Large intestine (tissue), 3 donors: Measurements from ENCODE around the gene FNBP1L. TPM values are rescaled to one million over a fixed set of nuclear protein-coding genes. Genes with fewer than 3 reads are reported as not detected.
"Not testable (repeated sequence)": the region's sequence is repeated elsewhere in the genome, so short reads cannot be mapped to it uniquely, and the experiment has no call there.

ENCODE experiments used
- DNase-seq, 2 donors: peaks; one replicate each; pipeline versions ENCODE4 v3.0.0 to v3.0.0-alpha.2; 2013
- H3K27ac ChIP-seq: one replicate; pipeline ENCODE4 v1.5.1; 2013; ENCODE audit warnings: low read length
- H3K27me3 ChIP-seq: 2 replicates; pipeline ENCODE4 v1.6.1; 2013; ENCODE audit warnings: low read length; ENCODE audit not compliant: control insufficient read depth, insufficient read depth
- H3K36me3 ChIP-seq: 2 replicates; pipeline ENCODE4 v1.6.1; 2013; ENCODE audit warnings: low read length; ENCODE audit not compliant: control insufficient read depth, insufficient read depth
- H3K4me1 ChIP-seq: one replicate; pipeline ENCODE4 v1.6.1; 2013; ENCODE audit warnings: low read length; ENCODE audit not compliant: control insufficient read depth, insufficient read depth
- H3K4me3 ChIP-seq: one replicate; pipeline ENCODE4 v1.5.1; 2013; ENCODE audit warnings: low read length
- H3K9me3 ChIP-seq: one replicate; pipeline ENCODE4 v1.6.1; 2013; ENCODE audit warnings: mild to moderate bottlenecking, low read depth, low read length, moderate library complexity; ENCODE audit not compliant: control insufficient read depth
- WGBS: methylation state at CpG from one replicate; pipeline ENCODE4 v1.1.5; 2013; ENCODE audit warnings: low lambda C conversion rate; ENCODE audit not compliant: insufficient coverage; 5-methylcytosine and 5-hydroxymethylcytosine counted together
- polyA plus RNA-seq: library from polyadenylated mRNA; unstranded; fragments of 120-200 nt; gene quantifications from one replicate; pipeline ENCODE4 v1.2.1, GENCODE V29; 2013

Gene FNBP1L
- polyA plus RNA-seq, 1 donor, result 79.5 TPM

DNA sequence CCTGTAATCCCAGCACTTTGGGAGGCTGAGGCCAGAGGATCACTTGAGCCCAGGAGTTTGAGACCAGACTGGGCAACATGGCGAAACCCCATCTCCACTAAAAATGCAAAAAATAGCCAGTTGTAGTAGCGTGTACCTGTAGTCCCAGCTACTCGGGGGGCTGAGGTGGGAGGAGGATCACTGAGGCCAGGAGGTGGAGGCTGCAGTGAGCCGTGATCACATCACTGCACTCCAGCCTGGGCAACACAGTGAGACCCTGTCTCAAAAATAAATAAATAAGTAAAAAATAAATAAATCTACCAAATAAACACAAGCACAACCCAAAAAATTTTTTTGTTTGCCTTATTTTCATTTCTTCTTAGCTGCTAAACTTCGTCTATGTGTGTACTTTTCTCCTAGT lies 34.0 kb downstream of the FNBP1L start:
- not testable (repeated sequence) for DNase-seq, H3K36me3 ChIP-seq, H3K4me1 ChIP-seq, H3K4me3 ChIP-seq, H3K27ac ChIP-seq, H3K27me3 ChIP-seq
- 100% methylated on average over 1 of the region's 5 CpGs for WGBS
- peaks cover 14% of the 10 kb centered on the region for H3K9me3 ChIP-seq

DNA sequence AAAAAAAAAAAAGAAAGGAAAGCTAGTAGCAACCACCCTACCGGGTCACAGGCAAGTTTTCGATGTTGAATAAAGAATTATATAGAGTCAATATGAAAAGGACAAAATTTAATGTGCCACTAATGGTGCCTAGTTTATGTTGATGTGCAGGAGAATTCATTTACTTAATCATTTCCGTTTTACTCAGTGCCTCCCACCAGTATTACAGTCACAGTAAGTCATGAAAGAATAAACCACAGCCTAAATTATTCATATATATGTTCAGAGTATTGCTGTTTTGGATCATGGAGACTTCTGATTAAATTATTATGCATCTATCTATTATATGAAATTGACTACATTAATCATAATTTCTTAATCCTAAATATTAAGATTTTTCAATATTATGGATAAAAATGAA lies 35.3 kb downstream of the FNBP1L start:
- Histone ChIP-seq H3K36me3 (no peaks in the 10 kb centered on the region), H3K27ac (no peak overlapping the region), H3K4me1 (no peaks in the 10 kb centered on the region), H3K9me3 (peaks cover 12% of the 10 kb centered on the region), H3K27me3 (no peaks in the 10 kb centered on the region), H3K4me3 (no peak overlapping the region)
- no peak for DNase-seq
- 100% methylated on average over 1 of the region's 3 CpGs for WGBS

DNA sequence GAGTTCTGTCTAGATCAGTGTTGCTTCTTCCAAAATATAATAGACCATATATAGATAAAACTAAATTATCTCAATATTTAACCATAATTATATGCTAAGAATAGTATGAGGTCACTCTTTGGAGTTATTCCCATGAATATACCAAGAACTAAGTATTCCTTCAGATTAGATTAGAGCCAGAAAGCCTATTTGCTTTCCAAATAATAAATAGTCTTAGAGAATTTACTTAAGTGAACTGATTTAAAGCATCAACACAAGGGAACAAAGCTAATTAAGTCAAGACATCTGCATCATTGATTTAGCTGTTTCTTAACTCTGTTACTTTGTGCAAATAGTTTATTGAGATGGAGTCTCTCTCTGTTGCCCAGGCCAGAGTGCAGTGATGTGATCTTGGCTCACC lies 35.7 kb downstream of the FNBP1L start:
- Histone ChIP-seq H3K4me3 (no peak overlapping the region), H3K4me1 (no peaks in the 10 kb centered on the region), H3K9me3 (peaks cover 8% of the 10 kb centered on the region), H3K27me3 (no peaks in the 10 kb centered on the region), H3K27ac (no peak overlapping the region), H3K36me3 (no peaks in the 10 kb centered on the region)
- DNase-seq, result no peak

DNA sequence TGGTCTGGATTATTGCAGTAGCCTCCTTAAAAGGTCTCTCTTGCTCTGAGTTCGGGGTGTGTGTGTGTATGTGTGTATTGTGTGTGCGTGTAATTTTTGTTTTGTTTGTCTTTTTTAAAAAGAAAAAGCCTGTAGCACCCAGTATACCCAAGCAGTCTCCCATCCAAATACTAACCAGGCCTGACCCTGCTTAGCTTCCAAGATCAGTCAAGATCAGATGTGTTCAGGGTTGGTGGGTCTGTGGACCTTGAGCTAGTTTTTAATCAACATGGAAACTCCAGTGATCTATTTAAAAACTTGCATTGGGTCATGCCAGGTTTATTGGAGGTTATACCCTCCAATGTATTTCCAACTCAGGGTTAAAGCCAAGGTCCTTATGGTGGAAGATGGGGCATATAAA lies 40.3 kb downstream of the FNBP1L start:
- Histone ChIP-seq H3K4me3 (no peak overlapping the region), H3K4me1 (no peaks in the 10 kb centered on the region), H3K9me3 (no peaks in the 10 kb centered on the region), H3K27ac (no peak overlapping the region), H3K27me3 (no peaks in the 10 kb centered on the region), H3K36me3 (no peaks in the 10 kb centered on the region)
- no peak for DNase-seq
- no CpG with 5 or more reads among the region's 2 CpGs for WGBS

DNA sequence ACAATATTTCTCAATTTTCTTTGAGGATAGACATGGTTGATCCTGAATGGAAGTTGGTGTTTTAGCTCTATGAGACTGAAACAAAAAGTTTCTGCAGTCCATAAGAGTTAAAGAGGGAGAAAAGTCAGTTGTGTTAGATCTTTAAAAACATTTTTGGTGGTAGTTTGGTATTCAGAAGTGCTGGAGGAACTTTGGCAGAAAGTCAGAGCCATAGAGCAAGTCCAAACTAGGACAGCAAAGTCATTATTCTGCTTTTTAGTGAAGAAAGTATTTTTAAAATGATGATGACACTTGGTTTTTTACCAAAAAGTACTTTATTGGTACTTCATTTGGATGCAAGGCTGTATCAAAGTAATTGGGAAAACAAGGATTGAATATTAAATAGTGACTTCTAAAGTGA lies 41.8 kb downstream of the FNBP1L start:
- H3K9me3 ChIP-seq, result no peaks in the 10 kb centered on the region
- no peaks in the 10 kb centered on the region for H3K4me1 ChIP-seq
- no peak for DNase-seq
- no peaks in the 10 kb centered on the region for H3K36me3 ChIP-seq
- H3K4me3 ChIP-seq, result no peak overlapping the region
- H3K27ac ChIP-seq, result no peak overlapping the region
- no peaks in the 10 kb centered on the region for H3K27me3 ChIP-seq

DNA sequence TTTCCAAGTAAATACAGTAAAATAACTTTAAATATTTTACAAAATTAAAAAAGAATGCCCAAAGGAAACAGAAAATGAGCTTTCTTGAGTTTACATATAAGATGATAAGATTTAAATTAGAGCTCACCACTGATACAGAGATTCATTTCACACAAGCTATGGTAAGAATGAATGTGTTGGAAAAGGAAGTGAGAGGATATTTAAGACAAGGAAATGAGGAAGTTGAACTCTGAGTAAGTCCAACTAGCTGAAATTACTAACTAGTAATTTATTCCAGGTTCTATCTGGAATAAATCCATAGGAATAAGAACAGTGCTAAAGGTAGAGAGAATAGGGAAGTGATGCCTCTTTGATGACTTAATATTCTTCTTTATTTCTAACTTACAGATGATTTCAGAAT lies 42.4 kb downstream of the FNBP1L start:
- H3K36me3 ChIP-seq, result no peaks in the 10 kb centered on the region
- no peaks in the 10 kb centered on the region for H3K27me3 ChIP-seq
- H3K4me3 ChIP-seq, result no peak overlapping the region
- no peaks in the 10 kb centered on the region for H3K9me3 ChIP-seq
- H3K4me1 ChIP-seq, result no peaks in the 10 kb centered on the region
- no peak overlapping the region for H3K27ac ChIP-seq
- no peak for DNase-seq

DNA sequence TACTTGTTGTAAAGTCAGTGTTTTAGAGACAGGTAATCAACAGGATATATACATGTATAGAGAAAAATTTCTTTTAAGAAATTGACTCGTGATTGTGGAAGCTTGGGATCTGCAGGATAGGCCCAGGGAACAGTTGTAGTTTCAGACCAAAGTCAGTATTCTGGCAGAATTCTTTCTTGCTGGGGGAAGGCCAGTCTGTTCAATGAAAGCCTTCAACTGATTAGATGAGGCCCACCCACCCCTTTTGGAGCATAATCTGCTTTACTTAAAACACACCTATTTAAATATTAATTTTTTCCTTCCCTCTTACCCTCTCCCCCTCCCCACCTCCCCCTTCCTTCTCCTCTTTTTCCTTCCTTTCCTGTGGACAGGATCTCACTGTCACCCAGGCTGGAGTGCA lies 48.0 kb downstream of the FNBP1L start:
- 100% methylated on average over 1 of the region's 1 CpG for WGBS
- H3K4me1 ChIP-seq, result no peaks in the 10 kb centered on the region
- H3K9me3 ChIP-seq, result no peaks in the 10 kb centered on the region

DNA sequence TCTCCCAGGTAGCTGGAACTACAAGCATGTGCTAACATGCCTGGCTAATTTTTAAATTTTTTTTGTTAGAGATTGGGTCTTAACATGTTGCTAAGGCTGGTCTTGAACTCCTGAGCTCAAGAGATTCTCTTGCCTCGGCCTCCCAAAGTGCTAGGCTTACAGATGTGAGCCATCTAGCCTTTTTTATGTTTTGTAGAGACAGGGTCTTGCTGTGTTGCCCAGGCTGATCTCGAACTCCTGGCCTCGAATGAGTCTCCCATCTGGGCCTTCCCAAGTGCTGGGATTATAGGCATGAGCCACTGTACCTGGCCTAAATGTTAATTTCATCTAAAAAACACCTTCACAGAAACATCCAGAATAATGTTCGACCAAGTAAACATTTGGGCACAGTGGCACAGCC lies 48.6 kb downstream of the FNBP1L start:
- no peaks in the 10 kb centered on the region for H3K9me3 ChIP-seq
- no peak for DNase-seq
- H3K4me3 ChIP-seq, result no peak overlapping the region
- H3K27me3 ChIP-seq, result no peaks in the 10 kb centered on the region
- H3K4me1 ChIP-seq, result no peaks in the 10 kb centered on the region
- WGBS, result no CpG with 5 or more reads among the region's 4 CpGs
- H3K36me3 ChIP-seq, result peaks cover 6% of the 10 kb centered on the region
- no peak overlapping the region for H3K27ac ChIP-seq

More for the DNA sequence above, 48.0 kb downstream of the FNBP1L start:
- Histone ChIP-seq H3K27ac (no peak overlapping the region), H3K27me3 (no peaks in the 10 kb centered on the region), H3K36me3 (peaks cover 4% of the 10 kb centered on the region), H3K4me3 (no peak overlapping the region)
- no peak for DNase-seq

DNA sequence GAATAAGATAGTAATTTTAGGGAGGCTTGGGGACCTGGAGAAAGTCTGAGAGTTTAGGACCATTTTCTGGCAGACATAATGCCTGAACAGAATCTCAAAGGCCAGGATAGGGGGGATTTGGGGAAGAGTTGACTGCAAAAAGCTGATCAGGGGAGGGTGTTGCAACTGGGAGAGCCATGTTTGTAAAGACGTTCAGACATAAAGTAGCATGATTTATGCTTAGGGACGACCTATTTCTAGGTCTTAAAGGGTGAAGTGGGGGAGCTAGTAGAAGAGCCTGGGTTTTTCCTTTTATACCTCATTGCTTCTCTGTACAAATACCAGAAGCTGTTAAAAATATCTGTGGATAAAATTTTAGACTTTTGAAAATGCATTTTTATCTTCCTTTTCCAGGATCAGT lies 51.2 kb downstream of the FNBP1L start:
- Histone ChIP-seq H3K36me3 (peaks cover 6% of the 10 kb centered on the region), H3K4me3 (no peak overlapping the region), H3K4me1 (no peaks in the 10 kb centered on the region), H3K27ac (no peak overlapping the region), H3K9me3 (no peaks in the 10 kb centered on the region), H3K27me3 (no peaks in the 10 kb centered on the region)
- no peak for DNase-seq
- no CpG with 5 or more reads among the region's 2 CpGs for WGBS

DNA sequence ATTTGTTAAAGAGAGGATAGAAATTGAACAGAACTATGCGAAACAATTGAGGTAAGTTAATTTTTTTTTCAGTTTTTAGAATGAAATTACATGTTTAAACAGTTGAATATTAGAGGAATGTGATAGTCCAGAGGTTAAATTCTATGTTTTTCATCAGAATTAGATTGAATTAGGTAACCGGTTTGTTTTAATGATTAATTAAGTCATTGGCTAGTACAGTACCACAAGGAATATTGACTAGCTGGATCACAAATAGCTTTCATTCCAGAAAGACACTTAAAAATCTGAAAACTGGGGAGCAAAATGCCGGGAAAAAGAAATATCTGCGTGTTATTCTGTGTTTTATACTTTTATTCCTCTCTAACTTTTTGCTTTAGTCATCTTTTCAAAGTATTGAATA lies 51.6 kb downstream of the FNBP1L start:
- H3K4me1 ChIP-seq, result no peaks in the 10 kb centered on the region
- WGBS, result 92% methylated on average over 4 of the region's 4 CpGs
- H3K27me3 ChIP-seq, result no peaks in the 10 kb centered on the region
- DNase-seq, result no peak
- H3K4me3 ChIP-seq, result no peak overlapping the region
- peaks cover 6% of the 10 kb centered on the region for H3K36me3 ChIP-seq
- no peaks in the 10 kb centered on the region for H3K9me3 ChIP-seq
- no peak overlapping the region for H3K27ac ChIP-seq

DNA sequence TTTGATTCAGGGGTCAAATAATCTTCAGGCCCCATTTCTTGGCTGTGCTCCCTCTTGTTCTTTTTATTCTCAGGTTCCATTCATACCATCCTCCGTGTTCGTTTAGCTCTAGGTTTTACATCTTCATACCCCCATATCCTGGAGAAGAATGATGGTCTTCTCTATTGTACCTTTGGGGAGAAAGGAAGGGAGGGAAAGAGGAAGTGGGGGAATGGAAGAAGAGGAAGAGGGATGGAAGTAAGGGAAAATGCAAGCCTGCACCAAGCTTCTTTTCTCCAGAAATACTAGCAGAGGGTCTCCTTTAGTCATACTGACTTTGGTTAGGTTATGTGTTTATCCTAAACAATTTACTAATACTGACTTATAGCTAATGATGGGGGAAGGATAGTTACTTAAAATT lies 52.4 kb downstream of the FNBP1L start:
- Histone ChIP-seq H3K4me1 (no peaks in the 10 kb centered on the region), H3K9me3 (no peaks in the 10 kb centered on the region), H3K27ac (no peak overlapping the region), H3K27me3 (no peaks in the 10 kb centered on the region), H3K36me3 (peaks cover 6% of the 10 kb centered on the region), H3K4me3 (no peak overlapping the region)
- WGBS, result no CpG with 5 or more reads among the region's 2 CpGs
- no peak for DNase-seq
